K562 (cell line): Measurements from ENCODE around the gene PRSS8. TPM values are rescaled to one million over a fixed set of nuclear protein-coding genes. Genes with fewer than 3 reads are reported as not detected.

ENCODE experiments used
- CBX3 ChIP-seq, 2 experiments: IDR thresholded peaks; 1 replicate in 1 of 2; 2 replicates in 1 of 2; pipeline ENCODE4 v1.6.1; 2012; ENCODE audit warnings: inconsistent platforms in 2 of 2, low read length in 2 of 2, borderline replicate concordance in 1 of 2, control low read depth in 1 of 2
- CHD4 ChIP-seq: fragments of 200-600 bp; sonication (generic); IDR thresholded peaks from 3 replicates; pipeline ENCODE4 v1.6.1; 2012; ENCODE audit warnings: low read depth, mild to moderate bottlenecking, mixed read lengths, low read length, inconsistent platforms; ENCODE audit not compliant: insufficient read depth, insufficient replicate concordance, poor library complexity, severe bottlenecking
- HDAC2 ChIP-seq: fragments of 450-650 bp; IDR thresholded peaks from 2 replicates; pipeline ENCODE4 v1.6.1; 2016; ENCODE audit warnings: mild to moderate bottlenecking
- HDGF ChIP-seq: fragments of 450-650 bp; IDR thresholded peaks from 2 replicates; pipeline ENCODE4 v1.6.1; 2016
- HNRNPK ChIP-seq: fragments of 200-400 bp; formaldehyde crosslinking; IDR thresholded peaks from one replicate; pipeline ENCODE4 v1.6.1; 2018; ENCODE audit warnings: mild to moderate bottlenecking, low read depth, low read length; ENCODE audit not compliant: poor library complexity, severe bottlenecking
- JUNB ChIP-seq: fragments of 450-650 bp; formaldehyde crosslinking; conservative IDR thresholded peaks from 2 replicates; pipeline ENCODE4 v1.4.0; 2020; ENCODE audit warnings: mild to moderate bottlenecking
- KDM2B ChIP-seq: fragments of 250-450 bp; sonication (Bioruptor Pico); IDR thresholded peaks from 2 replicates; pipeline ENCODE4 v1.8.0; 2021; ENCODE audit warnings: mild to moderate bottlenecking, moderate library complexity
- NR0B1 ChIP-seq: fragments of 450-650 bp; IDR thresholded peaks from one replicate; pipeline ENCODE4 v1.6.1; 2018; ENCODE audit warnings: mild to moderate bottlenecking, moderate library complexity; ENCODE audit not compliant: partially characterized antibody
- NR2C2 ChIP-seq, 2 experiments: fragments of 200-800 bp in 1 of 2; sonication (Bioruptor generic) in 1 of 2; sonication (generic) in 1 of 2; formaldehyde crosslinking in 1 of 2; IDR thresholded peaks; 2 replicates each; pipeline versions ENCODE4 v1.6.1 to v1.8.0; 2016 to 2022; ENCODE audit warnings: mild to moderate bottlenecking in 1 of 2, missing compliant biosample characterization in 1 of 2, missing genetic modification characterization in 1 of 2, missing genetic modification reagents in 1 of 2
- PTTG1 ChIP-seq: fragments of 450-650 bp; IDR thresholded peaks from 2 replicates; pipeline ENCODE4 v1.6.1; 2016; ENCODE audit warnings: low read depth, mild to moderate bottlenecking, missing genetic modification characterization, missing compliant biosample characterization
- SP1 ChIP-seq: sonication (generic); formaldehyde crosslinking; IDR thresholded peaks from 2 replicates; pipeline ENCODE4 v1.8.1; 2022; ENCODE audit warnings: mild to moderate bottlenecking, missing genetic modification reagents
- STAT5A ChIP-seq: IDR thresholded peaks from 2 replicates; pipeline ENCODE4 v1.6.1; 2012; ENCODE audit warnings: low read length, inconsistent platforms, borderline replicate concordance
- TBL1XR1 ChIP-seq, 2 experiments: IDR thresholded peaks; 2 replicates each; pipeline ENCODE4 v1.6.1; 2012; ENCODE audit warnings: improper control_type of control experiment in 2 of 2, low read length in 2 of 2, mild to moderate bottlenecking in 1 of 2
- TCF7L2 ChIP-seq: fragments of 150-350 bp; IDR thresholded peaks from 2 replicates; pipeline ENCODE4 v1.6.1; 2016; ENCODE audit warnings: low read depth, mild to moderate bottlenecking, low read length, moderate library complexity
- TGIF2 ChIP-seq: sonication (generic); formaldehyde crosslinking; IDR thresholded peaks from 2 replicates; pipeline ENCODE4 v1.8.1; 2022; ENCODE audit warnings: mild to moderate bottlenecking, missing genetic modification reagents, moderate library complexity
- YBX1 ChIP-seq: fragments of 450-650 bp; IDR thresholded peaks from 2 replicates; pipeline ENCODE4 v1.7.1; 2016; ENCODE audit warnings: mild to moderate bottlenecking
- ZFPM2 ChIP-seq: fragments of 250-450 bp; sonication (Bioruptor Pico); IDR thresholded peaks from 2 replicates; pipeline ENCODE4 v1.5.1; 2022; ENCODE audit warnings: mild to moderate bottlenecking
- ZNF124 ChIP-seq: sonication (generic); formaldehyde crosslinking; IDR thresholded peaks from 2 replicates; pipeline ENCODE4 v1.8.1; 2022; ENCODE audit warnings: missing genetic modification reagents
- ZNF239 ChIP-seq: fragments of 250-450 bp; sonication (Bioruptor Pico); IDR thresholded peaks from 2 replicates; pipeline ENCODE4 v1.4.0; 2020; ENCODE audit warnings: mild to moderate bottlenecking
- ZNF609 ChIP-seq: sonication (generic); formaldehyde crosslinking; IDR thresholded peaks from 2 replicates; pipeline ENCODE4 v1.8.1; 2023; ENCODE audit warnings: missing genetic modification reagents, mild to moderate bottlenecking, borderline replicate concordance
- polyA plus RNA-seq, 8 experiments: library from polyadenylated mRNA; depleted of rRNA in 4 of 8; stranded (reverse) in 5 of 8; unstranded in 3 of 8; fragments of >200 nt; fragmentation: Nextera tagmentation in 2 of 8; fragmentation: Illumina TruSeq in 1 of 8; extraction: Ambion mirVana in 2 of 8; extraction: Trizol in 1 of 8; gene quantifications; 2 replicates each; pipeline versions ENCODE4 v1.2.1 to v1.2.3, GENCODE V29; 2011 to 2014; ENCODE audit warnings: inconsistent platforms in 1 of 8, missing spikeins in 1 of 8
- total RNA-seq, 7 experiments: library from RNA; depleted of rRNA in 6 of 7; stranded (reverse); fragments of >200 nt in 6 of 7; fragmentation: Illumina TruSeq in 2 of 7; extraction: Trizol in 2 of 7; gene quantifications; 2 replicates each; pipeline versions ENCODE4 v1.2.1 to v1.2.3, GENCODE V29; 2011 to 2021; ENCODE audit warnings: low replicate concordance in 1 of 7
- TF ChIP-seq, protein P1 (sequence below): sonication (generic); formaldehyde crosslinking; IDR thresholded peaks from 2 replicates; pipeline ENCODE4 v1.8.1; 2022; ENCODE audit warnings: missing genetic modification reagents

PRSS8 gene
- total and polyA plus RNA-seq, 9 of the 15 experiments (the other 6 are each of a cell fraction or from before 2014, with no cell fraction given), result 0.25 to 3.9 (median 1.3) TPM; not detected in 1

DNA sequence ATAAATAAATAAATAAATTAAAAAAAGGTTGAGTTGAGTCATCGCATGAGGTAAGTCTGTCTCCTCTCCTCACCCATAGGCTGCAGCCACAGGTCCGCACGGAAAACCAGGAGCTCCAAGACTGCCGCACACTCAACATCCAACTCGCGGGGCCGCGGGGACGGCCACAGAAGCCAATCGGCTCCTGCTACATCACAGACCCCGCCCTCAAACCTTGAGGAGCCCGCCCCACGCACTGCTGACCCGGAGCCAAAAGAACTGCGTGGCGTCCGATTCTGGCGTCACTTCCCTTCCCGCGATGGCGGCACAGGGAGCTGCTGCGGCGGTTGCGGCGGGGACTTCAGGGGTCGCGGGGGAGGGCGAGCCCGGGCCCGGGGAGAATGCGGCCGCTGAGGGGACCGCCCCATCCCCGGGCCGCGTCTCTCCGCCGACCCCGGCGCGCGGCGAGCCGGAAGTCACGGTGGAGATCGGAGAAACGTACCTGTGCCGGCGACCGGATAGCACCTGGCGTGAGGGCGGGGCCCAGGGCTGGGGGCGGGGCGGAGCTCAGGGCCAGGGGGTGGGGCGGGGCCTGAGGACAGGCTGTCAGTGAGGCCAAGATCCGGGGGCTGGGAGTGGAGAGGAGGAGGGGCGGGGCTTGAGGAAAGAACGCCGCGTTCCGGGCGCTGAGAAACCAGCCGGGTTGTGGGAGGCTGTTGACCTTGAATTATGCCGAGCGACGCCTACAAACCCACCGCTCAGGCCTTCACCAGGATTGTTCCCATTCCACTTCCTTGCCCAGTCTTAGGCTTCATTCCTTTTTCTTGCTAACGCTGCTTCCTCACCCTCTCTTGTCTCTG is 17.9 kb downstream of the PRSS8 start, which contains the start of gene KAT8 (continued):
- TF ChIP-seq YBX1 (no peak), KDM2B (CRISPR knock-in tag) (no peak), PTTG1 (tag) (no peak), SP1 (CRISPR knock-in tag) (peak; percentile 86), HDAC2 (no peak), HNRNPK (no peak), CHD4 (no peak), ZFPM2 (CRISPR knock-in tag) (no peak), HDGF (no peak), TBL1XR1 (IDR thresholded peaks at IDR 0.05; ENCODE audit: low read length in 2 of 2) (peak; percentile 25 to 49; a peak in 2 of 4 replicates), JUNB (no peak), ZNF239 (CRISPR knock-in tag) (no peak), TGIF2 (no peak), TCF7L2 (no peak), ZNF124 (CRISPR knock-in tag) (no peak), NR0B1 (no peak), CBX3 (IDR thresholded peaks at IDR 0.05; ENCODE audit: borderline replicate concordance in 1 of 2, low read length in 2 of 2) (no peak), STAT5A (no peak), NR2C2 (CRISPR knock-in tag; IDR thresholded peaks at IDR 0.05) (peak; percentile 99), NR2C2 (tag; IDR thresholded peaks at IDR 0.05) (peak; percentile 99), ZNF609 (no peak)
- TF ChIP-seq, protein P1, sequence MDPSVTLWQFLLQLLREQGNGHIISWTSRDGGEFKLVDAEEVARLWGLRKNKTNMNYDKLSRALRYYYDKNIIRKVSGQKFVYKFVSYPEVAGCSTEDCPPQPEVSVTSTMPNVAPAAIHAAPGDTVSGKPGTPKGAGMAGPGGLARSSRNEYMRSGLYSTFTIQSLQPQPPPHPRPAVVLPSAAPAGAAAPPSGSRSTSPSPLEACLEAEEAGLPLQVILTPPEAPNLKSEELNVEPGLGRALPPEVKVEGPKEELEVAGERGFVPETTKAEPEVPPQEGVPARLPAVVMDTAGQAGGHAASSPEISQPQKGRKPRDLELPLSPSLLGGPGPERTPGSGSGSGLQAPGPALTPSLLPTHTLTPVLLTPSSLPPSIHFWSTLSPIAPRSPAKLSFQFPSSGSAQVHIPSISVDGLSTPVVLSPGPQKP (CRISPR knock-in tag), result no peak
